A549 (cell line): ENCODE data around the gene VN1R5. TPM values are rescaled to one million over a fixed set of nuclear protein-coding genes. Genes with fewer than 3 reads are reported as not detected.

Experiments used
- ATAC-seq, 2 experiments: fragments of 200-7000 bp in 1 of 2; fragments of >200 bp in 1 of 2; cut with Nextera tagmentation in 1 of 2; cut with Tn5 transposase in 1 of 2; 3 replicates each; pipeline versions ENCODE4 v1.8.0 to v1.9.1; 2018 to 2020; ENCODE audit warnings: mild to moderate bottlenecking in 1 of 2, moderate library complexity in 1 of 2
- CTCF ChIA-PET: fragments of 300-600 bp; sonication (Branson Sonifier 250); formaldehyde crosslinking; extraction: SDS; loops from one replicate; lab custom pipeline; 2021; ENCODE audit warnings: antibody characterized with exemption, inconsistent platforms; lab: Yijun Ruan, JAX
- POLR2A ChIA-PET: fragments of 350-600 bp; formaldehyde crosslinking; extraction: SDS; loops from one replicate; lab custom pipeline; 2021; ENCODE audit warnings: antibody characterized with exemption, inconsistent platforms; lab: Yijun Ruan, JAX
- DNase-seq, 2 experiments: peaks; one replicate each; pipeline versions ENCODE4 v3.0.0 to v3.0.0-alpha.2; 2011 to 2016; ENCODE audit warnings: low read depth in 1 of 2, low spot score in 1 of 2
- FAIRE-seq: peaks from 2 replicates; lab custom pipeline; 2011; peaks lifted over from hg19 to GRCh38; lab: Jason Lieb, UNC
- H3K27ac ChIP-seq, 2 experiments: fragments of >200 bp; sonication (Bioruptor Twin); formaldehyde crosslinking; 3 replicates each; pipeline ENCODE4 v1.5.1; 2016 to 2017
- H3K4me1 ChIP-seq: fragments of >200 bp; sonication (Bioruptor Twin); formaldehyde crosslinking; 3 replicates; pipeline ENCODE4 v1.6.1; 2016
- H3K4me2 ChIP-seq: fragments of >200 bp; sonication (Bioruptor Twin); formaldehyde crosslinking; 3 replicates; pipeline ENCODE4 v1.6.1; 2016
- H3K4me3 ChIP-seq: fragments of >200 bp; sonication (Bioruptor Twin); formaldehyde crosslinking; 3 replicates; pipeline ENCODE4 v1.5.1; 2016
- H3K9me3 ChIP-seq: fragments of >200 bp; sonication (Bioruptor Twin); formaldehyde crosslinking; 3 replicates; pipeline ENCODE4 v1.6.1; 2016
- EHF ChIP-seq: fragments of 250-450 bp; sonication (Bioruptor Pico); IDR thresholded peaks from 2 replicates; pipeline ENCODE4 v1.5.0; 2020; ENCODE audit warnings: mild to moderate bottlenecking
- HOXB5 ChIP-seq: fragments of 250-450 bp; sonication (Bioruptor Pico); IDR thresholded peaks from 2 replicates; pipeline ENCODE4 v1.5.0; 2020; ENCODE audit warnings: mild to moderate bottlenecking, moderate library complexity
- MAFK ChIP-seq: fragments of 450-650 bp; IDR thresholded peaks from 2 replicates; pipeline ENCODE4 v1.6.1; 2014; ENCODE audit not compliant: partially characterized antibody
- MAX ChIP-seq: IDR thresholded peaks from 2 replicates; pipeline ENCODE4 v1.6.1; 2012
- MAZ ChIP-seq: fragments of 150-350 bp; IDR thresholded peaks from 2 replicates; pipeline ENCODE4 v1.6.1; 2014; ENCODE audit warnings: antibody characterized with exemption, low read depth, low read length, borderline replicate concordance
- NPAS2 ChIP-seq: fragments of 250-450 bp; sonication (Bioruptor Pico); IDR thresholded peaks from 2 replicates; pipeline ENCODE4 v1.8.0; 2022; ENCODE audit warnings: mild to moderate bottlenecking, moderate library complexity, borderline replicate concordance
- RARB ChIP-seq: fragments of 250-450 bp; sonication (Bioruptor Pico); IDR thresholded peaks from 2 replicates; pipeline ENCODE4 v1.8.0; 2021; ENCODE audit warnings: mild to moderate bottlenecking, moderate library complexity
- RCOR1 ChIP-seq: fragments of 150-350 bp; IDR thresholded peaks from 2 replicates; pipeline ENCODE4 v1.6.1; 2014; ENCODE audit warnings: antibody characterized with exemption, low read length, low read depth
- RFX5 ChIP-seq: fragments of 450-650 bp; IDR thresholded peaks from 2 replicates; pipeline ENCODE4 v1.7.1; 2014; ENCODE audit warnings: antibody characterized with exemption, mild to moderate bottlenecking, moderate library complexity
- RNF2 ChIP-seq: fragments of 200-600 bp; sonication (generic); IDR thresholded peaks from 2 replicates; pipeline ENCODE4 v1.6.1; 2016; ENCODE audit warnings: low read depth, mild to moderate bottlenecking, antibody characterized with exemption, moderate library complexity, borderline replicate concordance
- ZC3H11A ChIP-seq: fragments of 450-650 bp; IDR thresholded peaks from 2 replicates; pipeline ENCODE4 v1.6.1; 2014; ENCODE audit warnings: antibody characterized with exemption, mild to moderate bottlenecking
- ZFP36 ChIP-seq: fragments of 450-650 bp; IDR thresholded peaks from 2 replicates; pipeline ENCODE4 v1.6.1; 2014; ENCODE audit warnings: borderline replicate concordance; ENCODE audit not compliant: partially characterized antibody
- ZNF302 ChIP-seq: fragments of 250-450 bp; sonication (Bioruptor Pico); IDR thresholded peaks from 2 replicates; pipeline ENCODE4 v1.9.0; 2021; ENCODE audit warnings: inconsistent platforms, mild to moderate bottlenecking, moderate library complexity
- WGBS: methylation state at CpG from one replicate; pipeline ENCODE4 v1.1.6; 2017; ENCODE audit errors: missing lambda C conversion rate; 5-methylcytosine and 5-hydroxymethylcytosine counted together
- polyA plus RNA-seq, 4 experiments: library from polyadenylated mRNA; depleted of rRNA in 3 of 4; stranded (reverse); fragments of >200 nt; fragmentation: RNase III in 1 of 4; extraction: RNeasy Plus Mini Kit Qiagen cat#74134 plus additional on column Dnase treatment in 1 of 4; gene quantifications; 2 replicates in 3 of 4; 3 replicates in 1 of 4; pipeline ENCODE4 v1.2.3, GENCODE V29; 2011 to 2017
- TF ChIP-seq, protein P1 (sequence below): IDR thresholded peaks from 2 replicates; pipeline ENCODE4 v1.6.1; 2012; ENCODE audit warnings: low read depth, borderline replicate concordance

The VN1R5 gene
- polyA plus RNA-seq, 2 of the 4 experiments (the other 2 are of a cell fraction) = not detected

DNA sequence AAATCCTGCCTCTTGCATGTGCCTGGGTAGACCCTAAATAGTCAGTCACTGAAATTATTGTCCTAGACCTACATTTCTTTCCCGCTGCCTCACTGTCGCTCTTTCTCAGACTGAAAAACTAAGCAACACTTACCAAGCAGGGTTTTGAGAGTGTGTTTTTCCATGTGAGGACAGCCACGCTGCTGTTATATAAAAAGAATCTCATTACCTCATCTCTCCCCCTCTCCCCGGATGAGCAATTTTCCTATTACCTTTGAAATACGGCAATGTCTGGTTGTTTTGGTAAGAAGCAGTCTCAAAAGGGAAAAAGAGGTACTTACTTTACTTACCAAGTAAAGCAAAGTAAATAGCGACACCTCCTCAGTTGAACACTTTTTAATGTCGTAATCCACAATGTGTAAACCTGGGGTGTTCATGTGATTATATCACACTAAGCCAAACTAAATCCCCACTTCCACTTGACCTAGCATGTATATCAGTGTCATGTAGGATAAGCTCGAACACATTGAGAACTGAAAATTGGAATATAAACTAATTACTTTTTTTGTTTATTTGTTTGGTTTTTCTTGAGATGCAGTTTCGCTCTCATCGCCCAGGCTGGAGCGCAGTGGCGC, 12.2 kb upstream of the VN1R5 start:
- TF ChIP-seq RCOR1 (no peak), RNF2 (no peak)
- no peak for FAIRE-seq
- Histone ChIP-seq H3K4me1 (no peaks in the 10 kb centered on the region), H3K9me3 (0 out of 3 replicates have a peak, but pooled peaks cover 3% of the 10 kb centered on the region), H3K27ac (no peak overlapping the region), H3K4me2 (no peak overlapping the region), H3K4me3 (no peak overlapping the region)
- no peak for ATAC-seq
- DNase-seq = no peak
- CTCF ChIA-PET = no interaction called here
- POLR2A ChIA-PET = no interaction called here
- WGBS = 41% methylated on average over 12 of the region's 12 CpGs

- TF ChIP-seq EHF (CRISPR knock-in tag) (no peak), RARB (CRISPR knock-in tag) (no peak), NPAS2 (CRISPR knock-in tag) (no peak), ZNF302 (CRISPR knock-in tag) (no peak), HOXB5 (no peak)
- TF ChIP-seq, protein P1, sequence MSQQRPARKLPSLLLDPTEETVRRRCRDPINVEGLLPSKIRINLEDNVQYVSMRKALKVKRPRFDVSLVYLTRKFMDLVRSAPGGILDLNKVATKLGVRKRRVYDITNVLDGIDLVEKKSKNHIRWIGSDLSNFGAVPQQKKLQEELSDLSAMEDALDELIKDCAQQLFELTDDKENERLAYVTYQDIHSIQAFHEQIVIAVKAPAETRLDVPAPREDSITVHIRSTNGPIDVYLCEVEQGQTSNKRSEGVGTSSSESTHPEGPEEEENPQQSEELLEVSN = no peak
- DNase-seq (no peak), ATAC-seq (no peak), FAIRE-seq (no peak)
- CTCF ChIA-PET = no interaction called here
- POLR2A ChIA-PET = no interaction called here
- H3K4me1 ChIP-seq = no peaks in the 10 kb centered on the region
- no peak overlapping the region for H3K27ac ChIP-seq
- no peak overlapping the region for H3K4me3 ChIP-seq
- 0 out of 3 replicates have a peak, but pooled peaks cover 3% of the 10 kb centered on the region for H3K9me3 ChIP-seq
- no peak overlapping the region for H3K4me2 ChIP-seq
Observed at GRCh38 chr1:247246325-247247115, 9.4 kb upstream of the VN1R5 start.

DNA sequence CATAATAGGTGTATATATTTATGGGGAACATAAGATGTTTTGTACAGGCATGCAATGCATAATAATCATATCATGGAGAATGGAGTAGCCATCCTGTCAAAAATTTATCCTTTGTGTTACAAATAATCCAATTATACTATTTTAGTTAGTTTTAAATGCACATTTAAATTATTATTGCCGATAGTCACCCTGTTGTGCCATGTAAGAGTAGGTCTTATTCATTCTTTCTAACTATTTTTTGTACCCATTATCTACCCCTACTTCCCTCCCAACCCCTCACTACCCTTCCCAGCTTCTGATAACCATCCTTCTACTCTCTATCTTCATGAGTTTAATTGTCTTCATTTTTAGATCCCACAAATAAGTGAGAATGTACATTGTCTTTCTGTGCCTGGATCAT, 8.3 kb upstream of the VN1R5 start:
- ATAC-seq (no peak), DNase-seq (no peak), FAIRE-seq (no peak)
- 5% methylated on average over 1 of the region's 1 CpG for WGBS
- H3K4me2 ChIP-seq = no peak overlapping the region
- TF ChIP-seq MAZ (no peak), EHF (CRISPR knock-in tag) (no peak), RFX5 (no peak), ZFP36 (no peak), MAX (no peak), ZC3H11A (no peak)
- POLR2A ChIA-PET = no interaction called here
- H3K27ac ChIP-seq = no peak overlapping the region
- no peaks in the 10 kb centered on the region for H3K4me1 ChIP-seq
- CTCF ChIA-PET = no interaction called here
- 0 out of 3 replicates have a peak, but pooled peaks cover 3% of the 10 kb centered on the region for H3K9me3 ChIP-seq
- no peak overlapping the region for H3K4me3 ChIP-seq

- no peak overlapping the region for H3K4me3 ChIP-seq
- FAIRE-seq (no peak), DNase-seq (no peak), ATAC-seq (no peak)
- CTCF ChIA-PET = no interaction called here
- WGBS = 19% methylated on average over 5 of the region's 5 CpGs
- no peak overlapping the region for H3K27ac ChIP-seq
- H3K9me3 ChIP-seq = peaks cover 5% of the 10 kb centered on the region; the same call in 1 of the 3 replicates
- POLR2A ChIA-PET = no interaction called here
- no peaks in the 10 kb centered on the region for H3K4me1 ChIP-seq
- no peak overlapping the region for H3K4me2 ChIP-seq
- no peak for TF ChIP-seq MAFK
Observed at GRCh38 chr1:247266053-247266452, 10.2 kb downstream of the VN1R5 start.
